ENCODE results near the gene STARD9. TPM values are rescaled to one million over a fixed set of nuclear protein-coding genes. Genes with fewer than 3 reads are reported as not detected.

STARD9 gene
- total RNA-seq, 1 experiment from 2014 or later: 5.0 TPM

GRCh38 chr15:42707068-42707467 lies 131.7 kb downstream of the STARD9 start:
- H3K9ac ChIP-seq (ENCODE audit: low read length): no peak overlapping the region
- no peaks in the 10 kb centered on the region for H3K9me2 ChIP-seq (ENCODE audit: insufficient read depth)
- no peak overlapping the region for H2AFZ ChIP-seq (ENCODE audit: low read depth, low read length, poor library complexity, severe bottlenecking)
- H3K27me3 ChIP-seq (ENCODE audit: insufficient read depth, low read length): no peaks in the 10 kb centered on the region
- RAD21 ChIA-PET (ENCODE audit: low non-redundant PET in 1 of 2, low total read pairs in 2 of 2, uncharacterized antibody in 2 of 2, unreplicated experiment in 2 of 2): no interaction called here
- no peaks in the 10 kb centered on the region for H4K20me1 ChIP-seq (ENCODE audit: insufficient read depth)
- no TSS peak for BruUV-seq (replicated peaks)
- H3K9me3 ChIP-seq (ENCODE audit: control insufficient read depth in 1 of 2, insufficient read depth in 1 of 2, low read depth in 1 of 2, low read length in 2 of 2): no peaks in the 10 kb centered on the region
- intact Hi-C loops (cut with micrococcal nuclease): loop anchor here (10.0 kb wide), 1 partner anchor 578 kb away; no protein-coding TSS in a partner anchor
- no peak overlapping the region for H3K4me2 ChIP-seq (ENCODE audit: low read length)
- no peak overlapping the region for H3K4me3 ChIP-seq (replicated peaks in 1 of 2; ENCODE audit: low read depth in 1 of 2, low read length in 2 of 2)
- DNase-seq (ENCODE audit: low read depth, low spot score) (no peak), ATAC-seq (no peak)
- H3K4me1 ChIP-seq (ENCODE audit: control insufficient read depth in 1 of 2, insufficient read depth in 2 of 2, low read length in 2 of 2): 0 out of 4 replicates have a peak, but pooled peaks cover 0 to 3% of the 10 kb centered on the region in 2 experiments
- CTCF ChIA-PET: interaction anchor here (1.6 to 4.7 kb wide), 3 partner anchors 9 to 497 kb away, joined by 5 to 23 read pairs (median 5); no protein-coding TSS in a partner anchor
- H3K27ac ChIP-seq (ENCODE audit: low read depth, low read length): no peak overlapping the region
- POLR2A ChIA-PET: no interaction called here
- H3K36me3 ChIP-seq (ENCODE audit: control insufficient read depth in 1 of 2, insufficient read depth in 2 of 2, low read length in 2 of 2): no peaks in the 10 kb centered on the region
- H3K79me2 ChIP-seq (ENCODE audit: insufficient read depth, low read length): no peaks in the 10 kb centered on the region
- no peak for TF ChIP-seq EZH2 (IDR thresholded peaks at IDR 0.05)

GRCh38 chr15:42707873-42708544 lies 132.6 kb downstream of the STARD9 start:
- H3K4me1 ChIP-seq (ENCODE audit: control insufficient read depth in 1 of 2, insufficient read depth in 2 of 2, low read length in 2 of 2): 0 out of 4 replicates have a peak, but pooled peaks cover 0 to 3% of the 10 kb centered on the region in 2 experiments
- no TSS peak for BruUV-seq (replicated peaks)
- no peak for DNase-seq (ENCODE audit: low read depth, low spot score)
- H3K4me2 ChIP-seq (ENCODE audit: low read length): no peak overlapping the region
- ChIA-PET POLR2A (no interaction called here), CTCF (no interaction called here), RAD21 (ENCODE audit: low non-redundant PET in 1 of 2, low total read pairs in 2 of 2, uncharacterized antibody in 2 of 2, unreplicated experiment in 2 of 2) (no interaction called here)
- no peak for TF ChIP-seq ZNF274 (IDR thresholded peaks at IDR 0.05; ENCODE audit: low read depth, low read length)
- TF ChIP-seq EGR1 (IDR thresholded peaks at IDR 0.05; ENCODE audit: low read depth): no peak
- no peak for TF ChIP-seq CEBPB (IDR thresholded peaks at IDR 0.05; ENCODE audit: low read depth)
- no peak for TF ChIP-seq JUND (IDR thresholded peaks at IDR 0.05)
- TF ChIP-seq, protein P1, sequence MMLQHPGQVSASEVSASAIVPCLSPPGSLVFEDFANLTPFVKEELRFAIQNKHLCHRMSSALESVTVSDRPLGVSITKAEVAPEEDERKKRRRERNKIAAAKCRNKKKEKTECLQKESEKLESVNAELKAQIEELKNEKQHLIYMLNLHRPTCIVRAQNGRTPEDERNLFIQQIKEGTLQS (IDR thresholded peaks at IDR 0.05): no peak
- TF ChIP-seq YY1 (IDR thresholded peaks at IDR 0.05; ENCODE audit: extremely low read depth, insufficient replicate concordance, low read depth, low read length): no peak
- TF ChIP-seq MAX (IDR thresholded peaks at IDR 0.05): no peak
- TF ChIP-seq EZH2 (IDR thresholded peaks at IDR 0.05): no peak
- TF ChIP-seq SIN3A (IDR thresholded peaks at IDR 0.05; ENCODE audit: low read depth): no peak
- no peak for TF ChIP-seq ELF1 (IDR thresholded peaks at IDR 0.05; ENCODE audit: borderline replicate concordance, low read depth)
- TF ChIP-seq, protein P2, sequence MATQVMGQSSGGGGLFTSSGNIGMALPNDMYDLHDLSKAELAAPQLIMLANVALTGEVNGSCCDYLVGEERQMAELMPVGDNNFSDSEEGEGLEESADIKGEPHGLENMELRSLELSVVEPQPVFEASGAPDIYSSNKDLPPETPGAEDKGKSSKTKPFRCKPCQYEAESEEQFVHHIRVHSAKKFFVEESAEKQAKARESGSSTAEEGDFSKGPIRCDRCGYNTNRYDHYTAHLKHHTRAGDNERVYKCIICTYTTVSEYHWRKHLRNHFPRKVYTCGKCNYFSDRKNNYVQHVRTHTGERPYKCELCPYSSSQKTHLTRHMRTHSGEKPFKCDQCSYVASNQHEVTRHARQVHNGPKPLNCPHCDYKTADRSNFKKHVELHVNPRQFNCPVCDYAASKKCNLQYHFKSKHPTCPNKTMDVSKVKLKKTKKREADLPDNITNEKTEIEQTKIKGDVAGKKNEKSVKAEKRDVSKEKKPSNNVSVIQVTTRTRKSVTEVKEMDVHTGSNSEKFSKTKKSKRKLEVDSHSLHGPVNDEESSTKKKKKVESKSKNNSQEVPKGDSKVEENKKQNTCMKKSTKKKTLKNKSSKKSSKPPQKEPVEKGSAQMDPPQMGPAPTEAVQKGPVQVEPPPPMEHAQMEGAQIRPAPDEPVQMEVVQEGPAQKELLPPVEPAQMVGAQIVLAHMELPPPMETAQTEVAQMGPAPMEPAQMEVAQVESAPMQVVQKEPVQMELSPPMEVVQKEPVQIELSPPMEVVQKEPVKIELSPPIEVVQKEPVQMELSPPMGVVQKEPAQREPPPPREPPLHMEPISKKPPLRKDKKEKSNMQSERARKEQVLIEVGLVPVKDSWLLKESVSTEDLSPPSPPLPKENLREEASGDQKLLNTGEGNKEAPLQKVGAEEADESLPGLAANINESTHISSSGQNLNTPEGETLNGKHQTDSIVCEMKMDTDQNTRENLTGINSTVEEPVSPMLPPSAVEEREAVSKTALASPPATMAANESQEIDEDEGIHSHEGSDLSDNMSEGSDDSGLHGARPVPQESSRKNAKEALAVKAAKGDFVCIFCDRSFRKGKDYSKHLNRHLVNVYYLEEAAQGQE (IDR thresholded peaks at IDR 0.05; ENCODE audit: low read depth): no peak
- no peak for TF ChIP-seq CTCF (IDR thresholded peaks at IDR 0.05 in 2 of 3, conservative IDR thresholded peaks at IDR 0.05 in 1 of 3; ENCODE audit: borderline replicate concordance in 1 of 3, insufficient read depth in 1 of 3, low read depth in 2 of 3, low read length in 2 of 3)
- no peaks in the 10 kb centered on the region for H3K79me2 ChIP-seq (ENCODE audit: insufficient read depth, low read length)
- no peak overlapping the region for H3K9ac ChIP-seq (ENCODE audit: low read length)
- no peaks in the 10 kb centered on the region for H3K27me3 ChIP-seq (ENCODE audit: insufficient read depth, low read length)
- no peak overlapping the region for H3K27ac ChIP-seq (ENCODE audit: low read depth, low read length)
- no peaks in the 10 kb centered on the region for H4K20me1 ChIP-seq (ENCODE audit: insufficient read depth)
- no peak for ATAC-seq
- no peaks in the 10 kb centered on the region for H3K9me3 ChIP-seq (ENCODE audit: control insufficient read depth in 1 of 2, insufficient read depth in 1 of 2, low read depth in 1 of 2, low read length in 2 of 2)
- intact Hi-C loops (cut with micrococcal nuclease): loop anchor here (10.0 kb wide), 1 partner anchor 577 kb away; no protein-coding TSS in a partner anchor
- H3K36me3 ChIP-seq (ENCODE audit: control insufficient read depth in 1 of 2, insufficient read depth in 2 of 2, low read length in 2 of 2): no peaks in the 10 kb centered on the region
- no peak overlapping the region for H2AFZ ChIP-seq (ENCODE audit: low read depth, low read length, poor library complexity, severe bottlenecking)
- H3K9me2 ChIP-seq (ENCODE audit: insufficient read depth): no peaks in the 10 kb centered on the region
- no peak overlapping the region for H3K4me3 ChIP-seq (replicated peaks in 1 of 2; ENCODE audit: low read depth in 1 of 2, low read length in 2 of 2)
